Left hindlimb (tissue), 1 donor: ENCODE measurements around the gene AARS2.

ENCODE experiments used
- DNase-seq: peaks from one replicate; pipeline ENCODE4 v3.0.0-alpha.2; 2018

AARS2 gene

GRCh38 chr6:44260011-44260410 lies 53.1 kb downstream of the AARS2 start:
- peak; percentile 25 for DNase-seq

- DNase-seq = peak; percentile 25
These were observed 54.2 kb downstream of the AARS2 start for GRCh38 chr6:44258921-44259320.

GRCh38 chr6:44258325-44258863 lies 54.8 kb downstream of the AARS2 start:
- DNase-seq = peak; percentile 29

- no peak for DNase-seq
These were observed 55.3 kb downstream of the AARS2 start for GRCh38 chr6:44257753-44258324.

GRCh38 chr6:44257025-44257752 lies 56.0 kb downstream of the AARS2 start, which contains the start of gene SLC35B2:
Gene SLC35B2, minus strand, starts transcription at chr6:44257528. Its CDS starts 118 bp downstream, at chr6:44257410.
- DNase-seq = peak; percentile 86

GRCh38 chr6:44256775-44257024 lies 56.4 kb downstream of the AARS2 start:
- no peak for DNase-seq

- DNase-seq = peak; percentile 43
These were observed 57.0 kb downstream of the AARS2 start for GRCh38 chr6:44255871-44256774.

- DNase-seq = peak; percentile 29
These were observed 57.9 kb downstream of the AARS2 start for GRCh38 chr6:44255105-44255808.

- peak; percentile 31 for DNase-seq
These were observed 58.7 kb downstream of the AARS2 start for GRCh38 chr6:44254191-44255104.

GRCh38 chr6:44253307-44254101 lies 59.6 kb downstream of the AARS2 start:
- DNase-seq = peak; percentile 31

GRCh38 chr6:44251576-44252524 lies 61.3 kb downstream of the AARS2 start:
- DNase-seq = peak; percentile 13

GRCh38 chr6:44250718-44251123 lies 62.4 kb downstream of the AARS2 start:
- DNase-seq = no peak

- DNase-seq = no peak
These were observed 63.0 kb downstream of the AARS2 start for GRCh38 chr6:44250067-44250717.
